Transverse colon (tissue), 3 donors: ENCODE measurements around the gene GPN2.

Experiments
- POLR2A ChIP-seq: fragments of 450-650 bp; IDR thresholded peaks from one replicate; pipeline ENCODE4 v1.6.1; 2016; ENCODE audit warnings: antibody characterized with exemption, mild to moderate bottlenecking, moderate library complexity
- TF ChIP-seq, protein P1 (sequence below), 5 experiments: fragments of 200-600 bp in 3 of 5; fragments of 450-650 bp in 2 of 5; sonication (generic) in 3 of 5; IDR thresholded peaks; 1 replicate in 2 of 5; 2 replicates in 3 of 5; pipeline ENCODE4 v1.5.1; 2016 to 2017; ENCODE audit warnings: antibody characterized with exemption in 5 of 5, inconsistent platforms in 3 of 5, mild to moderate bottlenecking in 2 of 5, moderate library complexity in 1 of 5

DNA sequence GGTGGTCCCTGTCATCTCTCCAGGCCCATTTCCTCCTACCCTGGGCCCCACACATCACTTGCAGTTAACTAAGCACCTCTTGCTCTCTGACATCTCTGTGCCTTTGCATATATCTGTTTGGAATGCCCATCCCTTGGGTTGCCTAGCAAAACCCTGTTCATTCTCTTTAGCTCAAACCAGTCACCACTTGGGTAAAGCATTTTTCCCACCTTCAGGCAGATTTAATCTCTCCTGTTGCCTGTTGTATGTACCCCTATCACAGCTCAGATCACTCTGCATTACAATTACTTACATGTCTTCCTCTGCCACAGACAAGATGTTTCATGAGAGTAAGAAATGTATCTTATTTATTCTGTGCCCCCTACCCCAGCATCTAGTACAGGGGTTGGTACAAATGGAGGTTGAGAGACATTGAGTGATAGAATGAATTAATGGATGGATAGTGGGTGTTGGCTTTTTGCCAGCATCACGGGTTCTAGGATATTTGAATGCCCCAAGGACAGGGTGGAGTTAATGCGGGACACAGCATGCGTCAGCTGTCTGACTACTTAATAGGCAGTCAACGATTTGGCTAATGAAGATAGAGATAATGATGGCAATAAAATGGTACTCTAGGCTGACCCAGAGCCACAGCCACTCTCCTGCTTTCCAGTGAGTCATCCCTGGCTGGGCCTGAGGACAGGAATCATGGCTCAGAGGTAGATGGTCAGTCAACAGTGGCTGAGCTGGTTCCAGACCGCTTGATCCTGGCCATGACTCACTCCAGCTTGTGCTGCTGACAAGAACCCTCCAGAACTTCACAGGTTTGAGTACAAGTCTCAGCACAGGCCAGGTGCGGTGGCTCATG lies 17.2 kb upstream of the GPN2 start:
- TF ChIP-seq, protein P1, sequence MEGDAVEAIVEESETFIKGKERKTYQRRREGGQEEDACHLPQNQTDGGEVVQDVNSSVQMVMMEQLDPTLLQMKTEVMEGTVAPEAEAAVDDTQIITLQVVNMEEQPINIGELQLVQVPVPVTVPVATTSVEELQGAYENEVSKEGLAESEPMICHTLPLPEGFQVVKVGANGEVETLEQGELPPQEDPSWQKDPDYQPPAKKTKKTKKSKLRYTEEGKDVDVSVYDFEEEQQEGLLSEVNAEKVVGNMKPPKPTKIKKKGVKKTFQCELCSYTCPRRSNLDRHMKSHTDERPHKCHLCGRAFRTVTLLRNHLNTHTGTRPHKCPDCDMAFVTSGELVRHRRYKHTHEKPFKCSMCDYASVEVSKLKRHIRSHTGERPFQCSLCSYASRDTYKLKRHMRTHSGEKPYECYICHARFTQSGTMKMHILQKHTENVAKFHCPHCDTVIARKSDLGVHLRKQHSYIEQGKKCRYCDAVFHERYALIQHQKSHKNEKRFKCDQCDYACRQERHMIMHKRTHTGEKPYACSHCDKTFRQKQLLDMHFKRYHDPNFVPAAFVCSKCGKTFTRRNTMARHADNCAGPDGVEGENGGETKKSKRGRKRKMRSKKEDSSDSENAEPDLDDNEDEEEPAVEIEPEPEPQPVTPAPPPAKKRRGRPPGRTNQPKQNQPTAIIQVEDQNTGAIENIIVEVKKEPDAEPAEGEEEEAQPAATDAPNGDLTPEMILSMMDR (IDR thresholded peaks at IDR 0.05) = no peak
- no peak for TF ChIP-seq POLR2A
